K562 (cell line): ENCODE measurements around the gene NR3C2. TPM values are rescaled to one million over a fixed set of nuclear protein-coding genes. Genes with fewer than 3 reads are reported as not detected.

Source experiments
- ATAC-seq: fragments of 200-7000 bp; cut with Tn5 transposase; 3 replicates; pipeline ENCODE4 v1.9.1; 2020; ENCODE audit warnings: moderate library complexity
- BruUV-seq: library from RNA; stranded (reverse); fragments of 400-500 nt; replicated peaks from 2 replicates; lab custom pipeline; 2021; lab: Mats Ljungman, UMichigan
- CTCF ChIA-PET: fragments of 300-600 bp; formaldehyde crosslinking; extraction: SDS; loops from one replicate; lab custom pipeline; 2021; ENCODE audit warnings: low intra/inter-chr PET ratio; lab: Yijun Ruan, JAX
- POLR2A ChIA-PET: fragments of 300-600, 350-650 bp; sonication (Branson Sonifier 250); formaldehyde crosslinking; extraction: SDS; loops from one replicate; lab custom pipeline; 2021; ENCODE audit warnings: antibody characterized with exemption, inconsistent platforms; lab: Yijun Ruan, JAX
- DNase-seq, 4 experiments: peaks; one replicate each; pipeline versions ENCODE4 v3.0.0 to v3.0.0-alpha.2; 2011 to 2018; ENCODE audit warnings: low spot score in 3 of 4, mixed read lengths in 3 of 4; ENCODE audit errors: extremely low read depth in 1 of 4
- FAIRE-seq: peaks from 2 replicates; lab custom pipeline; 2011; peaks lifted over from hg19 to GRCh38; lab: Jason Lieb, UNC
- H2AFZ ChIP-seq: 2 replicates; pipeline ENCODE4 v1.6.0; 2011; ENCODE audit warnings: low read depth, low read length, control low read depth, inconsistent platforms
- H3K27ac ChIP-seq: fragments of 200-600 bp; 3 replicates; pipeline ENCODE4 v1.8.0; 2011; ENCODE audit warnings: low read depth, mild to moderate bottlenecking, control low read depth, inconsistent platforms, low read length, moderate library complexity, mixed read lengths; ENCODE audit errors: extremely low read depth
- H3K27me3 ChIP-seq, 2 experiments: fragments of 300-600 bp in 1 of 2; 2 replicates in 1 of 2; 3 replicates in 1 of 2; pipeline versions ENCODE4 v1.6.0 to v1.8.0; 2011; ENCODE audit warnings: inconsistent platforms in 2 of 2, low read length in 2 of 2, mild to moderate bottlenecking in 1 of 2, mixed read lengths in 1 of 2, moderate library complexity in 1 of 2; ENCODE audit not compliant: control insufficient read depth in 2 of 2, insufficient read depth in 2 of 2
- H3K36me3 ChIP-seq: fragments of 300-600 bp; 3 replicates; pipeline ENCODE4 v1.8.0; 2011; ENCODE audit warnings: mild to moderate bottlenecking, low read length, inconsistent platforms; ENCODE audit not compliant: control insufficient read depth, insufficient read depth
- H3K4me1 ChIP-seq, 2 experiments: fragments of 200-600 bp in 1 of 2; replicated peaks in 1 of 2; 2 replicates in 1 of 2; 3 replicates in 1 of 2; pipeline versions ENCODE4 v1.5.1 to v1.8.0; 2011; ENCODE audit warnings: inconsistent platforms in 2 of 2, low read length in 2 of 2, mild to moderate bottlenecking in 1 of 2, mixed read lengths in 1 of 2, moderate library complexity in 1 of 2; ENCODE audit not compliant: control insufficient read depth in 2 of 2, insufficient read depth in 2 of 2
- H3K4me2 ChIP-seq: 2 replicates; pipeline ENCODE4 v1.6.1; 2011; ENCODE audit warnings: low read length, control low read depth, inconsistent platforms, mixed read lengths; ENCODE audit not compliant: insufficient read depth
- H3K4me3 ChIP-seq: fragments of 200-600 bp; sonication (generic), shearing (Covaris generic); 2 replicates; pipeline ENCODE4 v1.5.1; 2016; ENCODE audit warnings: control low read depth, inconsistent platforms
- H3K79me2 ChIP-seq: fragments of 200-600 bp; 3 replicates; pipeline ENCODE4 v1.8.0; 2011; ENCODE audit warnings: low read length, inconsistent platforms; ENCODE audit not compliant: control insufficient read depth, insufficient read depth
- H3K9ac ChIP-seq, 2 experiments: 2 replicates each; pipeline versions ENCODE4 v1.6.0 to v1.6.1; 2011; ENCODE audit warnings: low read depth in 2 of 2, low read length in 2 of 2, control low read depth in 1 of 2, inconsistent platforms in 1 of 2, mild to moderate bottlenecking in 1 of 2, mixed read lengths in 1 of 2; ENCODE audit not compliant: insufficient read depth in 1 of 2
- H3K9me1 ChIP-seq: one replicate; pipeline ENCODE4 v1.6.0; 2011; ENCODE audit warnings: inconsistent platforms, mild to moderate bottlenecking, low read length, moderate library complexity; ENCODE audit not compliant: control insufficient read depth, insufficient read depth
- H3K9me3 ChIP-seq: replicated peaks from 2 replicates; pipeline ENCODE4 v1.5.1; 2011; ENCODE audit warnings: low read depth, low read length, inconsistent platforms; ENCODE audit not compliant: control insufficient read depth, insufficient read depth
- H4K20me1 ChIP-seq: replicated peaks from 2 replicates; pipeline ENCODE4 v1.6.1; 2011; ENCODE audit warnings: low read length, inconsistent platforms, mixed read lengths; ENCODE audit not compliant: control insufficient read depth, insufficient read depth
- BRCA1 ChIP-seq, 2 experiments: fragments of 450-650 bp in 1 of 2; sonication (generic) in 1 of 2; formaldehyde crosslinking in 1 of 2; IDR thresholded peaks; 2 replicates each; pipeline versions ENCODE4 v1.5.0 to v1.6.1; 2017 to 2020; ENCODE audit warnings: mild to moderate bottlenecking in 1 of 2, missing genetic modification reagents in 1 of 2
- FOXA3 ChIP-seq, 2 experiments: fragments of 450-650 bp in 1 of 2; sonication (generic) in 1 of 2; formaldehyde crosslinking; IDR thresholded peaks in 1 of 2; conservative IDR thresholded peaks in 1 of 2; 2 replicates each; pipeline versions ENCODE4 v1.4.0 to v1.8.0; 2020 to 2022; ENCODE audit warnings: mild to moderate bottlenecking in 2 of 2, missing genetic modification reagents in 1 of 2
- HMG20A ChIP-seq: fragments of 450-650 bp; formaldehyde crosslinking; conservative IDR thresholded peaks from 2 replicates; pipeline ENCODE4 v1.4.0; 2020; ENCODE audit warnings: mild to moderate bottlenecking, mixed read lengths
- LEF1 ChIP-seq: fragments of 450-650 bp; IDR thresholded peaks from 2 replicates; pipeline ENCODE4 v1.6.1; 2016; ENCODE audit warnings: mild to moderate bottlenecking
- MAFG ChIP-seq: fragments of 450-650 bp; conservative IDR thresholded peaks from 2 replicates; pipeline ENCODE4 v1.6.1; 2016; ENCODE audit warnings: missing genetic modification characterization, missing compliant biosample characterization
- MBD1 ChIP-seq: fragments of 250-450 bp; sonication (Bioruptor Pico); IDR thresholded peaks from 2 replicates; pipeline ENCODE4 v1.8.0; 2022; ENCODE audit warnings: inconsistent platforms
- MLLT1 ChIP-seq, 2 experiments: fragments of 450-650 bp; IDR thresholded peaks; 2 replicates each; pipeline ENCODE4 v1.6.1; 2016
- NCOA1 ChIP-seq: fragments of 450-650 bp; IDR thresholded peaks from 2 replicates; pipeline ENCODE4 v1.6.1; 2016; ENCODE audit warnings: low read depth
- NKRF ChIP-seq: fragments of 450-650 bp; IDR thresholded peaks from 2 replicates; pipeline ENCODE4 v1.6.1; 2016; ENCODE audit warnings: borderline replicate concordance
- RBFOX2 ChIP-seq: fragments of 200-400 bp; formaldehyde crosslinking; IDR thresholded peaks from 2 replicates; pipeline ENCODE4 v1.6.1; 2017; ENCODE audit warnings: low read depth, mild to moderate bottlenecking, low read length, moderate library complexity
- SAFB2 ChIP-seq: fragments of 200-400 bp; formaldehyde crosslinking; IDR thresholded peaks from 2 replicates; pipeline ENCODE4 v1.6.1; 2018; ENCODE audit warnings: borderline replicate concordance, low read length, low read depth, moderate library complexity; ENCODE audit not compliant: severe bottlenecking
- TCF15 ChIP-seq: fragments of 250-450 bp; sonication (Bioruptor Pico); IDR thresholded peaks from 2 replicates; pipeline ENCODE4 v1.8.0; 2022; ENCODE audit warnings: moderate library complexity, mild to moderate bottlenecking, inconsistent platforms
- ZKSCAN8 ChIP-seq: fragments of 200-800 bp; sonication (Bioruptor generic); IDR thresholded peaks from 2 replicates; pipeline ENCODE4 v1.6.1; 2016; ENCODE audit warnings: missing genetic modification characterization, missing compliant biosample characterization
- ZNF24 ChIP-seq: fragments of 450-650 bp; IDR thresholded peaks from 2 replicates; pipeline ENCODE4 v1.6.1; 2016
- ZNF311 ChIP-seq: fragments of 250-450 bp; sonication (Bioruptor Pico); IDR thresholded peaks from 2 replicates; pipeline ENCODE4 v1.4.0; 2020; ENCODE audit warnings: mild to moderate bottlenecking, moderate library complexity
- ZZZ3 ChIP-seq: fragments of 450-650 bp; IDR thresholded peaks from 2 replicates; pipeline ENCODE4 v1.6.1; 2016; ENCODE audit warnings: antibody characterized with exemption, mild to moderate bottlenecking, moderate library complexity
- WGBS: fragments of 100-300 bp; shearing (Covaris generic); methylation state at CpG from one replicate; pipeline ENCODE4 v1.1.6; 2016; ENCODE audit warnings: low coverage, mixed read lengths; ENCODE audit not compliant: insufficient coverage; ENCODE audit errors: missing lambda C conversion rate; 5-methylcytosine and 5-hydroxymethylcytosine counted together
- in situ Hi-C: fragments of 300-500 bp; cut with MboI; formaldehyde crosslinking; loops from 4 replicates; pipeline ENCODE4 v1.15.0; 2018; ENCODE audit warnings: inconsistent platforms, mixed read lengths
- intact Hi-C: fragments of 100-400 bp; cut with micrococcal nuclease; formaldehyde crosslinking; loops from 2 replicates; pipeline ENCODE4 v1.14.2; 2022
- polyA plus RNA-seq, 8 experiments: library from polyadenylated mRNA; depleted of rRNA in 4 of 8; stranded (reverse) in 5 of 8; unstranded in 3 of 8; fragments of >200 nt; fragmentation: Nextera tagmentation in 2 of 8; fragmentation: Illumina TruSeq in 1 of 8; extraction: Ambion mirVana in 2 of 8; extraction: Trizol in 1 of 8; gene quantifications; 2 replicates each; pipeline versions ENCODE4 v1.2.1 to v1.2.3, GENCODE V29; 2011 to 2014; ENCODE audit warnings: inconsistent platforms in 1 of 8, missing spikeins in 1 of 8
- total RNA-seq, 7 experiments: library from RNA; depleted of rRNA in 6 of 7; stranded (reverse); fragments of >200 nt in 6 of 7; fragmentation: Illumina TruSeq in 2 of 7; extraction: Trizol in 2 of 7; gene quantifications; 2 replicates each; pipeline versions ENCODE4 v1.2.1 to v1.2.3, GENCODE V29; 2011 to 2021; ENCODE audit warnings: low replicate concordance in 1 of 7

Gene NR3C2
- total and polyA plus RNA-seq, 9 of the 15 experiments (the other 6 are each of a cell fraction or from before 2014, with no cell fraction given) = 0.01 to 0.28 (median 0.16) TPM; not detected in 2

- ChIA-PET CTCF (no interaction called here), POLR2A (no interaction called here)
- 2% methylated on average over 6 of the region's 7 CpGs for WGBS
- intact Hi-C loops = no loop called here
- FAIRE-seq (no peak), DNase-seq (no peak), ATAC-seq (no peak)
- Histone ChIP-seq H3K9me3 (no peaks in the 10 kb centered on the region), H4K20me1 (no peaks in the 10 kb centered on the region), H2AFZ (no peak overlapping the region), H3K4me2 (no peak overlapping the region), H3K27me3 (no peaks in the 10 kb centered on the region), H3K9me1 (no peaks in the 10 kb centered on the region), H3K4me1 (no peaks in the 10 kb centered on the region), H3K4me3 (no peak overlapping the region), H3K27ac (no peak overlapping the region), H3K9ac (no peak overlapping the region), H3K79me2 (no peaks in the 10 kb centered on the region), H3K36me3 (no peaks in the 10 kb centered on the region)
- in situ Hi-C loops = no loop called here
- BruUV-seq = no TSS peak
- no peak for TF ChIP-seq MBD1 (CRISPR knock-in tag)
- no peak for TF ChIP-seq TCF15 (CRISPR knock-in tag)
- no peak for TF ChIP-seq ZKSCAN8
- TF ChIP-seq MLLT1 (IDR thresholded peaks at IDR 0.05) = no peak
- no peak for TF ChIP-seq ZZZ3
- TF ChIP-seq SAFB2 = no peak
- TF ChIP-seq HMG20A (CRISPR knock-in tag) = no peak
- TF ChIP-seq ZNF24 = no peak
- no peak for TF ChIP-seq BRCA1 (IDR thresholded peaks at IDR 0.05)
- TF ChIP-seq BRCA1 (CRISPR knock-in tag; IDR thresholded peaks at IDR 0.05) = no peak
- TF ChIP-seq RBFOX2 = no peak
- TF ChIP-seq NCOA1 = no peak
- TF ChIP-seq FOXA3 (CRISPR knock-in tag; conservative IDR thresholded peaks at IDR 0.05 in 1 of 2, IDR thresholded peaks at IDR 0.05 in 1 of 2) = no peak
- TF ChIP-seq MAFG (tag) = no peak
- no peak for TF ChIP-seq NKRF
- no peak for TF ChIP-seq LEF1
- no peak for TF ChIP-seq ZNF311 (CRISPR knock-in tag)
Measured at GRCh38 chr4:148266240-148266639, 176.0 kb downstream of the NR3C2 start.
